Measurements from ENCODE around the gene SLCO2B1.

DNA sequence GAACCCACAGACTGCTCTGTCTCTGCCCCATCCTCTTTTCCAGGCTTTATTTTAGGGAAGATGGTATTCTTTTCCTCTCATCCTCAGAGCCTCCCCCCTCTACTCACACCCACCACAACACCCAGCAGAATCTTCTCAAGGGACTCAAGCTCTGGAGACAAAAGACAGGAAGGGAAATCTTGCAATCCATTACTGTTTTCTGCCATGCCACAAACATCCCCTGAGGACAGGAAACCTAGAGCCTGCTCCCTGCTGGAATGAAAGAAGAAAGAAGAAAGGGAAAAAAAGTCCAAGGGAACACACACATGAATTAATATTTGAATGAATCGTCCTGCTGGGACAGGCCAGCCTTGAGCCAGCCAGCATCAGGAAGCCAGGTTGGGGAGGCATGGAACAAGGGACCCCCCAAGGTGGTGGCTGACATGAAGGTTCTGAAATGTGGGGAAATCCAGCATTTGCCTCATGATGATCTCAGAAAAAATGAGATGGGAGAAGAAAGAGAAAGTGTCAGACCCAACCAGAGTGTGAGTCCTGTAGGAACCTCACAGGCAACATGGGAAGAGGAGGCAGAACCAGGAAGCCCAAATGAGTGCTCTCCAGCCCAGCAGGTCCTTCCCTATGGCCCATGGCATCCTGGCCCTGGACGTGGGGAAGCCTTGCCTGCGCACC lies 34.0 kb downstream of the SLCO2B1 start:
- TF ChIP-seq, protein P1, sequence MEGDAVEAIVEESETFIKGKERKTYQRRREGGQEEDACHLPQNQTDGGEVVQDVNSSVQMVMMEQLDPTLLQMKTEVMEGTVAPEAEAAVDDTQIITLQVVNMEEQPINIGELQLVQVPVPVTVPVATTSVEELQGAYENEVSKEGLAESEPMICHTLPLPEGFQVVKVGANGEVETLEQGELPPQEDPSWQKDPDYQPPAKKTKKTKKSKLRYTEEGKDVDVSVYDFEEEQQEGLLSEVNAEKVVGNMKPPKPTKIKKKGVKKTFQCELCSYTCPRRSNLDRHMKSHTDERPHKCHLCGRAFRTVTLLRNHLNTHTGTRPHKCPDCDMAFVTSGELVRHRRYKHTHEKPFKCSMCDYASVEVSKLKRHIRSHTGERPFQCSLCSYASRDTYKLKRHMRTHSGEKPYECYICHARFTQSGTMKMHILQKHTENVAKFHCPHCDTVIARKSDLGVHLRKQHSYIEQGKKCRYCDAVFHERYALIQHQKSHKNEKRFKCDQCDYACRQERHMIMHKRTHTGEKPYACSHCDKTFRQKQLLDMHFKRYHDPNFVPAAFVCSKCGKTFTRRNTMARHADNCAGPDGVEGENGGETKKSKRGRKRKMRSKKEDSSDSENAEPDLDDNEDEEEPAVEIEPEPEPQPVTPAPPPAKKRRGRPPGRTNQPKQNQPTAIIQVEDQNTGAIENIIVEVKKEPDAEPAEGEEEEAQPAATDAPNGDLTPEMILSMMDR (conservative IDR thresholded peaks at IDR 0.05 in 1 of 2, IDR thresholded peaks at IDR 0.05 in 1 of 2; ENCODE audit: extremely low read depth in 1 of 2, insufficient read depth in 1 of 2, low read depth in 1 of 2, low read length in 2 of 2) = no peak
- no peak for TF ChIP-seq EZH2 (IDR thresholded peaks at IDR 0.05; ENCODE audit: borderline replicate concordance, low read length)
